Body of pancreas (tissue), 4 donors: ENCODE data around the gene AGBL4. TPM values are rescaled to one million over a fixed set of nuclear protein-coding genes. Genes with fewer than 3 reads are reported as not detected.

Experiments used
- ATAC-seq: fragments of 150-250 bp; one replicate; pipeline ENCODE4 v1.9.1; 2016
- DNase-seq, 4 donors: peaks; one replicate each; pipeline ENCODE4 v3.0.0-alpha.2; 2019
- H3K27ac ChIP-seq, 4 donors: fragments of 200-600 bp; sonication (generic); 1 replicate in 3 of 4; 2 replicates in 1 of 4; pipeline versions ENCODE4 v1.5.1 to v1.6.1; 2016 to 2019; ENCODE audit warnings: mild to moderate bottlenecking in 1 of 4, mixed read lengths in 1 of 4, moderate library complexity in 1 of 4
- H3K27me3 ChIP-seq, 2 donors: fragments of 200-600 bp; sonication (generic); one replicate each; pipeline ENCODE4 v1.6.0; 2016; ENCODE audit warnings: mild to moderate bottlenecking in 1 of 2
- H3K36me3 ChIP-seq, 2 donors: fragments of 200-600 bp; sonication (generic); replicated peaks in 1 of 2; 2 replicates each; pipeline ENCODE4 v1.5.1; 2016; ENCODE audit warnings: low read depth in 2 of 2; ENCODE audit not compliant: insufficient read depth in 1 of 2
- H3K4me1 ChIP-seq: fragments of 200-600 bp; sonication (generic); one replicate; pipeline ENCODE4 v1.6.0; 2016
- H3K4me3 ChIP-seq, 2 donors: fragments of 200-600 bp; sonication (generic); 1 replicate in 1 of 2; 2 replicates in 1 of 2; pipeline ENCODE4 v1.5.1; 2016 to 2019
- H3K9me3 ChIP-seq, 3 donors: fragments of 200-600 bp; sonication (generic); 1 replicate in 2 of 3; 2 replicates in 1 of 3; pipeline ENCODE4 v1.5.1; 2016
- CTCF ChIP-seq, 7 experiments: fragments of 450-650 bp in 4 of 7; fragments of 200-600 bp in 3 of 7; sonication (generic) in 3 of 7; IDR thresholded peaks; one replicate each; pipeline ENCODE4 v1.5.1; 2016 to 2019; ENCODE audit warnings: antibody characterized with exemption in 7 of 7
- POLR2A ChIP-seq, 3 donors: fragments of 450-650 bp; IDR thresholded peaks; one replicate each; pipeline ENCODE4 v1.6.1; 2016; ENCODE audit warnings: antibody characterized with exemption in 3 of 3, mild to moderate bottlenecking in 2 of 3
- WGBS, 2 donors: methylation state at CpG; one replicate each; pipeline ENCODE4 v1.1.5; 2017; 5-methylcytosine and 5-hydroxymethylcytosine counted together
- intact Hi-C: fragments of 100-400 bp; cut with DNase I; formaldehyde crosslinking; loops from one replicate; pipeline ENCODE4 v1.15.1; 2023
- total RNA-seq, 2 donors: library from RNA; depleted of rRNA; stranded (reverse); fragments of >200 nt; gene quantifications; one replicate each; pipeline ENCODE4 v1.1.0, GENCODE V29; 2016

AGBL4 gene
- total RNA-seq, 2 donors from 2014 or later, result 0.33 to 0.78 TPM

- Histone ChIP-seq H3K27ac (no peak overlapping the region), H3K9me3 (no peaks in the 10 kb centered on the region), H3K36me3 (no peaks in the 10 kb centered on the region), H3K4me3 (no peak overlapping the region), H3K27me3 (peaks cover 0 to 4% of the 10 kb centered on the region in 2 donors), H3K4me1 (no peaks in the 10 kb centered on the region)
- TF ChIP-seq POLR2A (IDR thresholded peaks at IDR 0.05) (no peak), CTCF (IDR thresholded peaks at IDR 0.05) (no peak)
- ATAC-seq (no peak), DNase-seq (peak in 1 of 4 donors; percentile 6)
- intact Hi-C loops, result no loop called here
- WGBS, 2 donors, result 56 to 66% methylated on average over 4 of the region's 4 CpGs
These were observed 1134.7 kb downstream of the AGBL4 start for GRCh38 chr1:48889082-48889481.

- TF ChIP-seq POLR2A (IDR thresholded peaks at IDR 0.05) (no peak), CTCF (IDR thresholded peaks at IDR 0.05) (no peak)
- ATAC-seq (no peak), DNase-seq (no peak)
- Histone ChIP-seq H3K9me3 (no peaks in the 10 kb centered on the region), H3K4me1 (no peaks in the 10 kb centered on the region), H3K4me3 (no peak overlapping the region), H3K27me3 (peaks cover 0 to 4% of the 10 kb centered on the region in 2 donors), H3K36me3 (no peaks in the 10 kb centered on the region), H3K27ac (no peak overlapping the region)
- intact Hi-C loops, result no loop called here
These were observed 1136.0 kb downstream of the AGBL4 start for GRCh38 chr1:48887796-48888195.

GRCh38 chr1:48882020-48882419 lies 1141.7 kb downstream of the AGBL4 start:
- TF ChIP-seq POLR2A (IDR thresholded peaks at IDR 0.05) (no peak), CTCF (IDR thresholded peaks at IDR 0.05) (no peak)
- no peaks in the 10 kb centered on the region for H3K36me3 ChIP-seq
- H3K27me3 ChIP-seq, result no peaks in the 10 kb centered on the region
- H3K27ac ChIP-seq, result no peak overlapping the region
- DNase-seq, result no peak
- H3K4me3 ChIP-seq, result no peak overlapping the region
- ATAC-seq, result no peak
- intact Hi-C loops, result no loop called here
- H3K4me1 ChIP-seq, result no peaks in the 10 kb centered on the region
- no peaks in the 10 kb centered on the region for H3K9me3 ChIP-seq

- Histone ChIP-seq H3K27me3 (no peaks in the 10 kb centered on the region), H3K27ac (no peak overlapping the region), H3K4me3 (no peak overlapping the region), H3K36me3 (no peaks in the 10 kb centered on the region), H3K4me1 (no peaks in the 10 kb centered on the region), H3K9me3 (no peaks in the 10 kb centered on the region)
- intact Hi-C loops, result no loop called here
- DNase-seq, result no peak
- no peak for TF ChIP-seq POLR2A (IDR thresholded peaks at IDR 0.05)
- no peak for TF ChIP-seq CTCF (IDR thresholded peaks at IDR 0.05)
- no peak for ATAC-seq
- 41 to 61% methylated on average over 6 of the region's 6 CpGs for WGBS, 2 donors
These were observed 1145.4 kb downstream of the AGBL4 start for GRCh38 chr1:48878191-48878940.

- 87 to 88% methylated on average over 2 of the region's 2 CpGs for WGBS, 2 donors
- H3K4me1 ChIP-seq, result no peaks in the 10 kb centered on the region
- no peaks in the 10 kb centered on the region for H3K27me3 ChIP-seq
- H3K27ac ChIP-seq, result no peak overlapping the region
- no peaks in the 10 kb centered on the region for H3K36me3 ChIP-seq
- no peak for ATAC-seq
- TF ChIP-seq CTCF (IDR thresholded peaks at IDR 0.05) (no peak), POLR2A (IDR thresholded peaks at IDR 0.05) (no peak)
- DNase-seq, result no peak
- H3K4me3 ChIP-seq, result no peak overlapping the region
- no peaks in the 10 kb centered on the region for H3K9me3 ChIP-seq
- intact Hi-C loops, result no loop called here
These were observed 1147.4 kb downstream of the AGBL4 start for GRCh38 chr1:48876330-48876785.
